KOPT-K1 (cell line): ENCODE measurements around the gene UGT1A7.

ENCODE experiments used
- H3K27ac ChIP-seq: fragments of 200-600 bp; sonication (generic); 2 replicates; pipeline ENCODE4 v1.5.1; 2016; ENCODE audit warnings: antibody characterized with exemption, mild to moderate bottlenecking, low read depth, low read length; ENCODE audit not compliant: poor library complexity, severe bottlenecking
- H3K36me3 ChIP-seq: fragments of 200-600 bp; sonication (generic); 2 replicates; pipeline ENCODE4 v1.5.1; 2017; ENCODE audit warnings: antibody characterized with exemption, mild to moderate bottlenecking, low read length, moderate library complexity; ENCODE audit not compliant: insufficient read depth
- H3K9me3 ChIP-seq: fragments of 200-600 bp; sonication (generic); 2 replicates; pipeline ENCODE4 v1.5.1; 2017; ENCODE audit warnings: antibody characterized with exemption, low read length, mild to moderate bottlenecking; ENCODE audit not compliant: insufficient read depth, poor library complexity, severe bottlenecking

UGT1A7 gene

DNA sequence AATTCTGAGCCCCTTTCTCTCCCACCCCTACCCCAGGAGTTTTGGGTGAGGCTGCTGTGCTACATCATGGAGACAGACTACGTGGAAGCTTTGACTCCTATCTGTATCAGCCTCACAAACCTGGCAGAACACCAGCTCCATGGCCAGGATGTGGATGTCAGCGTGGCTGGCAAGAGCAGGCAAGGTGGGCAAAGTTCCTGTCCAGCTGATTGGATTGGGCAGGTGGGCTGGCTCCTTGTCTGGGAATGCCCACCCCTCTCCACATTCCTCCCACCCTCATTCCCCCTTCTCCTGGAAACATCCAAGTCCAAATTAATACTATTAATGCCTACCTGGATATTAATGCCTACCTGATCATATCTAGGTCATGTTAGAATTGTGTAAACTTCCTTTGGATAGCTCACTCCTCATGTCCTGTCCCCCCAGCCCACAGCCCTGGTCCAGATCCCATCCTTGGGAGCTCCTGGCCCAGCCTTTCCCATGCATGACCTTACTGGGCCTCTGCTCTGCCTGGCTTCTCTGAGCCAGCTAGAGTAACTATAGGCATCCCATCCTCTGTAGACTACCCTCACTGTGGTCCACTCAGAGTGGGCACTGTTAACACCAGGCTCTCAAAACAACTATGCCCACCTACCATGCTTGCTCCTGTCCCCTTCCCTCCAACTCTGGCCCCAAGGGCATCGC lies 120.6 kb downstream of the UGT1A7 start:
- Histone ChIP-seq H3K36me3 (no peaks in the 10 kb centered on the region), H3K9me3 (no peaks in the 10 kb centered on the region), H3K27ac (no peak overlapping the region)

- Histone ChIP-seq H3K36me3 (no peaks in the 10 kb centered on the region), H3K27ac (no peak overlapping the region)
Observed at GRCh38 chr2:233803292-233803911, 121.7 kb downstream of the UGT1A7 start.

GRCh38 chr2:233803994-233804393 lies 122.3 kb downstream of the UGT1A7 start:
- H3K36me3 ChIP-seq, result no peaks in the 10 kb centered on the region
- H3K9me3 ChIP-seq, result peaks cover 5% of the 10 kb centered on the region
- no peak overlapping the region for H3K27ac ChIP-seq

More at GRCh38 chr2:233803292-233803911, 121.7 kb downstream of the UGT1A7 start:
- H3K9me3 ChIP-seq, result peaks cover 2% of the 10 kb centered on the region

GRCh38 chr2:233807215-233807865 lies 125.6 kb downstream of the UGT1A7 start:
- H3K27ac ChIP-seq, result no peak overlapping the region
- H3K9me3 ChIP-seq, result peaks cover 10% of the 10 kb centered on the region
- no peaks in the 10 kb centered on the region for H3K36me3 ChIP-seq

DNA sequence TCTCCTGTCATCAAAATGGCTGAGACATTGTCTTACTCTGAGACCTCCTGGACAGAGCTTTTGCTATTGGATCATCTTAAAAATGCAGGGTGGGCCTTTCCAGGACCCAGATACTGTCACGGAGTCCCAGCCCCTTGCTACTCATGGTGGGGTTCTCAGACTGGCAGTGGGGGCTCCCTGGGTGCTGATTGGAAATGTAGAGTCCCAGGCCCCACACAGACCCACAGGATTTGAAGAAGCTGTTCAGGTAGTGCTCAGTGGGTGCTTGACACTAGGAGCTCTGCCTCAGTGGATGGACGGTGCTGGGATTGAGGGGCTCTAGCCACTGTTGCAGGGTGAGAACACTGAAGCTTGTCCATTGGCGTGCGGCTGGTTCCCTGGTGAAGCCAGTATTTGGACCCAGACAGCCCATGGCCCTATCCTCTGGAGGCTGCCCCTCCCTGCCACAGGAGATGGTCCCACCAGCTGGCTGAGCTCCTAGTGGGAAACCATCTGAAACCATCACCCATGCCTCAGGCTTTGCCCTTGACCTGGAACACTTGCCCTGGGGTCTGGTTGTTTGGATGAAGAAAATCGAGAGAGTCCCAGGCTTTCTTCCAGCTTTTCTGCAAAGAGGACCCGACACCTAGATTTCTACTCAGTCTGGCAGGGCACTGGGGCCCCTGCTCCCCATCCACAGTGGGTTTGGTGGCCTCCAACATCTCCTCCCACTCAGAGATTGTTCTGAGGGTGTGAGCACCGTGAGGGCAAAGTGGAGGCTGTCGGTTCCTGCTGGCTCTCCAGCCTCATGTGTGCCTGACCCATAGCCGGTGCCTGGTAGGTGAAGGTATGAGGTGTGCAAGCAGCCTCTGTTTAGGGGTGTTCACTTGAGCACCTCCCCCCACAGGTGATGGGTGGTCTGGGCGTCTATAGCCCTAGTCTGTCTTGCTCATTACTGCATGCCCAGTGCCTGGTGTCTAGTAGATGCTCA lies 126.5 kb downstream of the UGT1A7 start:
- no peaks in the 10 kb centered on the region for H3K36me3 ChIP-seq
- peaks cover 10% of the 10 kb centered on the region for H3K9me3 ChIP-seq
- no peak overlapping the region for H3K27ac ChIP-seq

DNA sequence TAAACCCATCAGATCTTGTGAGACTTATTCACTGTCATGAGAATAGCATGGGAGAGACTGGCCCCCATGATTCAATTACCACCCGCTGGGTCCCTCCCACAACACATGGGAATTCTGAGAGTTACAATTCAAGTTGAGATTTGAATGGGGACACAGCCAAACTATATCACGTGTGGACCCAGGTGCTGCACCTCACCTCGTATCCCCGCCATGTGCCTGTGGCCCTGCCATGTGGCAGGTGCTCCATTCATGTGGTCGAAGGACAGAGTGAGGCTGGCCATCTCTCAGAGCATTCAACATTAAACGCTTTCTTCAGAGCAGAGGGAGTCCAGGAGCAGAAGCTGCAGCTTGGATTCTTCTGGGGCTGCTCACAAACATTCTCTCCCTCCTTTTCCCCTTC lies 128.7 kb downstream of the UGT1A7 start:
- H3K36me3 ChIP-seq, result no peaks in the 10 kb centered on the region
- no peak overlapping the region for H3K27ac ChIP-seq
- peaks cover 10% of the 10 kb centered on the region for H3K9me3 ChIP-seq

DNA sequence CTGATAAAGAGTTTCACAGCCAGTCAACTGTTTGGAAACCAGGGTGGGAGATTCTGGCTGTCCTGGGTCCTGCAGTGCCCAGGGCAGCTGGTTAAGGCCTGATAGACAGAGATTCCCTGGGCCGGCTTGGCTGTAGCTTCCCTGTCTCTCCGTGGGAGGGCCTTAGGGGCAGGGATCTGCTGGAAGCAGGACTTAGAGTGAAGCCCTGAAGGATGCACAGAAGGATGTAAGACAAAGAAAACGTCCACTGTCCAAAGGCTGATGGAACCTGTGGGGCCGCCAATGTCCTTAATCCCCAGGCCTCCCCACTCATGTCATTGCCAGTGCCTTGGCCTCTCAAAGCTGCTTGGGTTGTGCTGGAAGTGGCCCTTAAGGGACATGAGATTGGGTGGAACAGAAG lies 129.4 kb downstream of the UGT1A7 start:
- H3K36me3 ChIP-seq, result no peaks in the 10 kb centered on the region
- peaks cover 10% of the 10 kb centered on the region for H3K9me3 ChIP-seq
- no peak overlapping the region for H3K27ac ChIP-seq

- no peaks in the 10 kb centered on the region for H3K36me3 ChIP-seq
- H3K27ac ChIP-seq, result no peak overlapping the region
- peaks cover 10% of the 10 kb centered on the region for H3K9me3 ChIP-seq
Observed at GRCh38 chr2:233811732-233812131, 130.0 kb downstream of the UGT1A7 start.

GRCh38 chr2:233813236-233814055 lies 131.7 kb downstream of the UGT1A7 start:
- H3K36me3 ChIP-seq, result no peaks in the 10 kb centered on the region
- H3K27ac ChIP-seq, result no peak overlapping the region
- H3K9me3 ChIP-seq, result peaks cover 8% of the 10 kb centered on the region

DNA sequence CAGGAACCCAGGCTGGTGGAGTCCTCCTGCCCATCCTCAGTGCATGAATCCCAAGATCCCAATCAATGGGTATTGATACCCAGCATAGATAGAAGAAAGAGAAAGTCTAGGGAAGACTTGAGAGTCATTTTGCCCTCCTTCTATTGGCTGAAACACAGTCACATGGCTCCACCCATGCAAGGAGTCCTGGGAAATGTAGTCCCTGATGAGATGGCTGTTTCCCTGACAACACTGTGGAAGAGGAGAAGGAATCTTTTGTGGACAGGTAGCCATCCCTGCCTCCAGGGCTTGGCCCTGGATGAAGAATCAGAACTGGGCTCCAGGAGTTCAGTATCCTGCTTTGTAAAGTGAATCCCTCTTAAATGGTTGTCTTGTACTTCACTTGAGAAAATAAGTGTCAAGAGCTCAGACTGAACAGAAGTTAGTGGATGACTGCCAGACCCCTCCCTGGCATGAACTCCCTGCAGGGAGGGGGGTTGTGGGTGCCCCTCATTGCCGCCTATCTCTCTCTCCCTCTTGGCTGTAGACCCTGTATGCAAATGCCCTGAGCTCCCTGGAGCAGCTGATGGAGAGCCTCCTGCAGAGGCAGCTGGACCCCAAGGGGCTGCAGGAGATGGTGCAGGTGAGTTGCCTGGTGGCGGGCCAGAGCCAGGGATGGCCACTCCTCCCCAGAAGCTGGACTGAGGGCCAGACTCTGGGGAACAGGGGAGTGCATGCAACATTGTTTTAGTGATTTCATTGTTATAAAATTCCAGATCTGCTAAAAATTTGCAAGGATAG lies 132.5 kb downstream of the UGT1A7 start:
- no peaks in the 10 kb centered on the region for H3K36me3 ChIP-seq
- no peak overlapping the region for H3K27ac ChIP-seq
- peaks cover 3% of the 10 kb centered on the region for H3K9me3 ChIP-seq

- no peak overlapping the region for H3K27ac ChIP-seq
- H3K9me3 ChIP-seq, result no peaks in the 10 kb centered on the region
- no peaks in the 10 kb centered on the region for H3K36me3 ChIP-seq
Observed at GRCh38 chr2:233815861-233816260, 134.2 kb downstream of the UGT1A7 start.

- Histone ChIP-seq H3K36me3 (no peaks in the 10 kb centered on the region), H3K27ac (no peak overlapping the region), H3K9me3 (no peaks in the 10 kb centered on the region)
Observed at GRCh38 chr2:233816334-233816733, 134.6 kb downstream of the UGT1A7 start.

DNA sequence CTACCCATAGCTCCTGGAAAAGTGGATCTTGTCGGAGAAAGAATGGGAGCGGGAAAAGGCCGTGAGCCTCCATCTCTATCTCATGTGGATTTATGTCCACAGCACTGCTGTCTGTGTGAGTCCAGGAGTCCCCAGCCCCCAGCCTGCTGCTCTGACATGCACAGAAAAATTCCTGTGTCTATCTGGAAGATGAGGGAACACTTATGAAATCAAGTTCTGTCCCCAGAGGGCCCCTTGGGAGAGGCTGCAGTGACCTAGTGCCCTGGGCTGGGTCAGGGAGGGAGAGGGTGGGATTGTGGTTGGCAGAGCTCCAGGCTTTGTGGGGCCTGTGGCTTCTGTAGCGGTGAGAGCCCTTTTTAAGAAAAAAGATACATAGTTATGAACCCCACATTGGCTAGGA lies 135.1 kb downstream of the UGT1A7 start:
- Histone ChIP-seq H3K9me3 (no peaks in the 10 kb centered on the region), H3K27ac (no peak overlapping the region), H3K36me3 (no peaks in the 10 kb centered on the region)
